ENCODE measurements around the gene RAD23A.

GRCh38 chr19:12982648-12983047 lies 37.0 kb downstream of the RAD23A start:
- TF ChIP-seq MAZ (IDR thresholded peaks at IDR 0.05; ENCODE audit: borderline replicate concordance, low read depth, low read length) (no peak), CTCF (conservative IDR thresholded peaks at IDR 0.05; ENCODE audit: low read depth, low read length) (no peak), USF2 (IDR thresholded peaks at IDR 0.05; ENCODE audit: low read depth, low read length) (no peak), BHLHE40 (IDR thresholded peaks at IDR 0.05; ENCODE audit: low read depth, low read length) (no peak), RFX5 (IDR thresholded peaks at IDR 0.05; ENCODE audit: low read depth, low read length) (no peak), MXI1 (IDR thresholded peaks at IDR 0.05; ENCODE audit: borderline replicate concordance, low read depth, low read length) (no peak), POLR2A (IDR thresholded peaks at IDR 0.05; ENCODE audit: low read depth, low read length) (no peak), RAD21 (IDR thresholded peaks at IDR 0.05; ENCODE audit: low read length) (no peak)

Measured in IMR-90 (cell line).